T-helper 17 cell (primary cell): Measurements from ENCODE around the gene PIPOX. TPM values are rescaled to one million over a fixed set of nuclear protein-coding genes. Genes with fewer than 3 reads are reported as not detected.

Experiments
- ATAC-seq: fragments of 150-1000 bp; cut with Tn5 transposase; 2 replicates; pipeline ENCODE4 v1.10.0; 2021; ENCODE audit warnings: mild to moderate bottlenecking, moderate library complexity
- DNase-seq, 3 donors: peaks; one replicate each; pipeline versions ENCODE4 v3.0.0 to v3.0.0-alpha.2; 2020 to 2021
- H3K9me3 ChIP-seq: one replicate; pipeline ENCODE4 v1.7.0; 2013; ENCODE audit warnings: low read length, mild to moderate bottlenecking; ENCODE audit not compliant: control insufficient read depth, poor library complexity, severe bottlenecking
- H3K27ac Mint-ChIP-seq: one replicate; pipeline ENCODE4 v1.8.0; 2022; ENCODE audit warnings: mild to moderate bottlenecking, moderate library complexity, mixed read lengths
- H3K27me3 Mint-ChIP-seq: one replicate; pipeline ENCODE4 v1.8.0; 2022; ENCODE audit warnings: mixed read lengths
- H3K36me3 Mint-ChIP-seq: one replicate; pipeline ENCODE4 v1.8.0; 2022; ENCODE audit warnings: low read depth, mixed read lengths
- H3K4me1 Mint-ChIP-seq: one replicate; pipeline ENCODE4 v1.8.0; 2022; ENCODE audit warnings: mild to moderate bottlenecking, mixed read lengths
- H3K4me3 Mint-ChIP-seq: one replicate; pipeline ENCODE4 v1.8.0; 2022; ENCODE audit warnings: mild to moderate bottlenecking, moderate library complexity, mixed read lengths
- total RNA-seq, 4 donors: library from RNA in 2 of 4; stranded (reverse) in 2 of 4; gene quantifications; one replicate each; pipeline ENCODE4 v1.2.3 and lab custom pipeline; 2022 to 2026

The PIPOX gene
- total RNA-seq, 2 donors from 2014 or later: 2.2 to 2.5 TPM

DNA sequence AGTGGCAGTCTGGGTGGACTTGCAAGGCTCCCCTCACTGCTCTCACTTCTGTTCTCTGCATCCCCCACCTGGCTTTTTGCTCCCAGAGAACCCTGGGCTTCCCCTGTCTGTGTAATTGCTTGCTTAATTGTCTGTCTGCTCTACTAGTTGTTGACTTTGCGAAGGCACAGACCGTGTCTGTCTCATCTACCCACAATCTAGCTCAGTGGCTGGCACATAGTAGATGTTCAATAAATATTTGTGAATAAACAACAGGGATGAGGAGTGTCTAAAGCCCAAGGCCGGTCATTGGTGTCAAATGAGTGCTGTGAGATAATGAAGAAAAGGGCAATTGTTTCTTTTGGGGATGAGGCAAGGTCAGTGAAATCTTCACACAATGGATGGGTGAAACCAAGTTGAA, 34.4 kb upstream of the PIPOX start:
- ATAC-seq (no peak), DNase-seq (no peak)
- Mint-ChIP-seq H3K4me1 (no peaks in the 10 kb centered on the region), H3K27ac (no peak overlapping the region), H3K27me3 (peaks cover 74% of the 10 kb centered on the region), H3K4me3 (no peak overlapping the region), H3K36me3 (peaks cover 9% of the 10 kb centered on the region)
- no peaks in the 10 kb centered on the region for H3K9me3 ChIP-seq

- ATAC-seq: no peak
- no peak overlapping the region for H3K4me3 Mint-ChIP-seq
- no peaks in the 10 kb centered on the region for H3K9me3 ChIP-seq
- H3K27ac Mint-ChIP-seq: no peak overlapping the region
- peaks cover 8% of the 10 kb centered on the region for H3K36me3 Mint-ChIP-seq
- H3K4me1 Mint-ChIP-seq: no peaks in the 10 kb centered on the region
- peaks cover 68% of the 10 kb centered on the region for H3K27me3 Mint-ChIP-seq
- DNase-seq: no peak
Measured at GRCh38 chr17:29010129-29010528, 32.8 kb upstream of the PIPOX start.

DNA sequence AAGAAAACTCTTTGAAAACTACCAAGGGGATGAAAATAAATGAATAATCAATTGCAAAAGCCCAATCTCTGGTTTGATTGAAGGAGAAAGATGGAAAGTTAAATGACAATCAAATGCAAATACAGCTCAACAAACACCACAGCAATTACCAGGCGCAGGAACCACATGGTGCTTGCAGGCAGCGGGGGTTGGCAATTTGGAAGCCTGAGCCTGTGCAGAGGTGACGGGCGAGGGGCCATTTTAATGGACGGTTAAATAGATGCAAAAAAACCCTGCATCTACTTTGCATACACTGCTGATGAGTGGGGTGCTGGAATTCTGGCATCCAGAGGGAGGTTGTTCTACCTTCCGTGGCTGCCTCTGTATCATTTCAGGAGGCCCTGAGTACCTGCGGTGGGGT, 32.4 kb upstream of the PIPOX start:
- ATAC-seq (no peak), DNase-seq (no peak)
- H3K27ac Mint-ChIP-seq: no peak overlapping the region
- H3K9me3 ChIP-seq: no peaks in the 10 kb centered on the region
- no peak overlapping the region for H3K4me3 Mint-ChIP-seq
- peaks cover 68% of the 10 kb centered on the region for H3K27me3 Mint-ChIP-seq
- peaks cover 8% of the 10 kb centered on the region for H3K36me3 Mint-ChIP-seq
- H3K4me1 Mint-ChIP-seq: no peaks in the 10 kb centered on the region

- ATAC-seq: no peak
- Mint-ChIP-seq H3K4me1 (no peaks in the 10 kb centered on the region), H3K36me3 (peaks cover 6% of the 10 kb centered on the region), H3K27ac (no peak overlapping the region), H3K27me3 (peaks cover 72% of the 10 kb centered on the region), H3K4me3 (no peak overlapping the region)
- no peaks in the 10 kb centered on the region for H3K9me3 ChIP-seq
- DNase-seq: no peak
Measured at GRCh38 chr17:29012535-29012934, 30.4 kb upstream of the PIPOX start.

- H3K36me3 Mint-ChIP-seq: peaks cover 2% of the 10 kb centered on the region
- no peak overlapping the region for H3K27ac Mint-ChIP-seq
- peaks cover 72% of the 10 kb centered on the region for H3K27me3 Mint-ChIP-seq
- no peak for ATAC-seq
- no peak overlapping the region for H3K4me3 Mint-ChIP-seq
- DNase-seq: no peak
- H3K9me3 ChIP-seq: no peaks in the 10 kb centered on the region
- H3K4me1 Mint-ChIP-seq: peaks cover 7% of the 10 kb centered on the region
Measured at GRCh38 chr17:29014716-29015115, 28.2 kb upstream of the PIPOX start.

DNA sequence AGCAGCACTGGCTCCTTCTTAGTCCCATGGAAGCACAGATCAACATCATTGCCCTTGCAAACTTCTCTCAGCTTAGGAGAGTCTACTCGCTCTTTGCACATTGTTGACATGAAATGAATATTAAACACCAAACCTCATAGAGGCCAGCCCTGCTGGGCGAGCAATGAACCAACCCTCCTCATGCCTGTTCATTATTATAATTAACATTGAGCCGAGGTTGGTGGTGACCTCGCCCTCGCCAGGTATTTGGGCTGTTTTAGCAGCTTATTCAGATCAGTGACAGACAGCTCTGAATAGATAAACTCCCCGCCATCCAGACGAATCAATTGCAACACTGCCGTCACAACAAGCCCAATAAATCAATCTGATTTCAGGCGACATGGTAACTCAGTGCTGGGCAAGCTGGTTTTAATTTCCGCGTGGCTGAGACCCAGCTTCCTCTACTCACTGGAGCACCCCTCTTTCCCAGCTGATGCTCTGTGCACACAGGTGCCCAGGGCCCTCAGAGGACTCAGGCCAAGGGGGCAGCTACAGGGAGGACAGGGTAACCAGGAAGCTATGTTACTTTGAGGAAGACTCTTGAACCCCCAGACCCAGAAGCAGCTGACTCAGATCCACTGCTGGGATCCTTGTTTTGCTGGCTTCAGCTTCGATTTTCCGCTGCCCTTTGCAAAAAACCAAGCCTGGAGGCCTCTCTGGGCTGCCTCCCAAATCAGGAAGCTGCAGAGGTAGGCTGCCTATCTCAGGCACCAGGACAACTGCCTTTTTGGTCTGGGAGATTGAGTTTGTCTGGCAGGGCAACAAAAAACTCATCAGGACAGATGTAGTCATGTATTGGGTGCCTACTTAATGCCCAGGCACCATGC, 26.4 kb upstream of the PIPOX start:
- H3K27ac Mint-ChIP-seq: no peak overlapping the region
- H3K4me3 Mint-ChIP-seq: no peak overlapping the region
- H3K36me3 Mint-ChIP-seq: peaks cover 6% of the 10 kb centered on the region
- H3K4me1 Mint-ChIP-seq: peaks cover 10% of the 10 kb centered on the region
- no peak for DNase-seq
- H3K9me3 ChIP-seq: no peaks in the 10 kb centered on the region
- peaks cover 65% of the 10 kb centered on the region for H3K27me3 Mint-ChIP-seq
- ATAC-seq: no peak

DNA sequence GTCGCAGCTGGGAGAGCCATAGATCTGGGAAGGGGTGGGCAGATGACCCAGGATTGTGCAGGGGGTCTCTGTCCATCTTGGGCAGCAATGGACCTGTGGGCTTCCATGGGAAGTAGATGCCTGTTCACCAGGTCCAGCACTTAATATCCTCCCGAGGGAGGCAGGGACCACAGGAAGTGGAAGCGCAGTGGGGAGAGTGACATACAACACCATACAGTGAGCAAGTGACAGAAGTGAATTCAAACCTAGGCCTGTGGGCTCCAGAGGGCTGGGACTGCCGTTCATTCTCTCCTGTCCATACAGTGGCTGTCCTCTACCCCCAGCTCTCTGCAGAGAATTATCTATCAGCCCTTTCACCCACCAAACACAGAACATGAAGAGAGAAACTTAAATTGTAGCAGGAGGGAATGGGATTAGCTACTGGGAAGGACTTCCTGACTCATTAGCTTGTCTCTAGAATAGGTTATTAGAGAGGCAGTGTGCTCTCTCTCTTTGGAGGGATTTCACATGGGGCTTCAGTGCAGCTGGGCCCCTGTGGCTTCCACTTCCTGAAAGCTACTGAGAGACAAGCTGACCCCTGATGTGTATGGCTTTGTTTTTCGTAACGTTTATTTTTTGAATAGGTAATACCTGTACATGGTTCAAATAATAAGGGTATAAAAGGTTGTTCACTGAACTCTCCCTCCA, 24.0 kb upstream of the PIPOX start:
- H3K4me3 Mint-ChIP-seq: no peak overlapping the region
- ATAC-seq: no peak
- DNase-seq: no peak
- peaks cover 7% of the 10 kb centered on the region for H3K36me3 Mint-ChIP-seq
- H3K4me1 Mint-ChIP-seq: peaks cover 10% of the 10 kb centered on the region
- peaks cover 75% of the 10 kb centered on the region for H3K27me3 Mint-ChIP-seq
- no peaks in the 10 kb centered on the region for H3K9me3 ChIP-seq
- no peak overlapping the region for H3K27ac Mint-ChIP-seq

GRCh38 chr17:29019475-29020181, 23.3 kb upstream of the PIPOX start:
- peaks cover 7% of the 10 kb centered on the region for H3K36me3 Mint-ChIP-seq
- DNase-seq (no peak), ATAC-seq (no peak)
- no peak overlapping the region for H3K27ac Mint-ChIP-seq
- peak overlapping the region; percentile 12 for H3K4me3 Mint-ChIP-seq
- no peaks in the 10 kb centered on the region for H3K9me3 ChIP-seq
- H3K4me1 Mint-ChIP-seq: peaks cover 10% of the 10 kb centered on the region
- H3K27me3 Mint-ChIP-seq: peaks cover 78% of the 10 kb centered on the region

DNA sequence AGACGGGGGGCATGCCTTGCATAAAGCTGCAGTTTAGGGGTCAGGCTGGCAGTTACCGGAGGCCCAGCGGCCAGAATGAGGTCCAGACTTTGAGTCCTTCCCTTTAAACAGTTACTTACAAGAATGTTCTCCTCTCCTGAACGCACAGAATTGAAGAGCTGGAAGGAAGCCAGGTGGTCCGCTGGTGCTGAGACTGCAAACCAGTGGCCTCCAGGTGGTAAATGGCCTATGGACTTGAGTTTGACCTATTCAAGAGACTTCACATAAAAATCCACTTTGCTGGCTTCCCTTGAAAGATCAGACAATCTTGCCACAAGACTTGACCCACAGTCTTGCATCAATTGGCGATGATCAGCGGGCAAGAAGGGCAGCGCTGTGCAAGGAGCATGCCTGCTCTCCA, 22.4 kb upstream of the PIPOX start:
- Mint-ChIP-seq H3K4me1 (peaks cover 10% of the 10 kb centered on the region), H3K4me3 (no peak overlapping the region), H3K27me3 (peaks cover 78% of the 10 kb centered on the region), H3K36me3 (peaks cover 7% of the 10 kb centered on the region), H3K27ac (no peak overlapping the region)
- ATAC-seq (no peak), DNase-seq (no peak)
- no peaks in the 10 kb centered on the region for H3K9me3 ChIP-seq

- no peak for DNase-seq
- peak overlapping the region; percentile 39 for H3K4me3 Mint-ChIP-seq
- H3K36me3 Mint-ChIP-seq: peaks cover 7% of the 10 kb centered on the region
- H3K27ac Mint-ChIP-seq: no peak overlapping the region
- peaks cover 10% of the 10 kb centered on the region for H3K4me1 Mint-ChIP-seq
- peaks cover 81% of the 10 kb centered on the region for H3K27me3 Mint-ChIP-seq
- no peaks in the 10 kb centered on the region for H3K9me3 ChIP-seq
- ATAC-seq: no peak
Measured at GRCh38 chr17:29021226-29021625, 21.7 kb upstream of the PIPOX start.

- H3K36me3 Mint-ChIP-seq: peaks cover 7% of the 10 kb centered on the region
- DNase-seq: no peak
- H3K4me1 Mint-ChIP-seq: peaks cover 12% of the 10 kb centered on the region
- ATAC-seq: no peak
- H3K27ac Mint-ChIP-seq: no peak overlapping the region
- no peak overlapping the region for H3K4me3 Mint-ChIP-seq
- peaks cover 80% of the 10 kb centered on the region for H3K27me3 Mint-ChIP-seq
- H3K9me3 ChIP-seq: no peaks in the 10 kb centered on the region
Measured at GRCh38 chr17:29022074-29022473, 20.9 kb upstream of the PIPOX start.

GRCh38 chr17:29024316-29024952, 18.5 kb upstream of the PIPOX start:
- H3K36me3 Mint-ChIP-seq: peaks cover 7% of the 10 kb centered on the region
- H3K9me3 ChIP-seq: no peaks in the 10 kb centered on the region
- peaks cover 7% of the 10 kb centered on the region for H3K4me1 Mint-ChIP-seq
- DNase-seq (no peak), ATAC-seq (no peak)
- no peak overlapping the region for H3K4me3 Mint-ChIP-seq
- no peak overlapping the region for H3K27ac Mint-ChIP-seq
- H3K27me3 Mint-ChIP-seq: peaks cover 78% of the 10 kb centered on the region

- H3K4me1 Mint-ChIP-seq: peaks cover 2% of the 10 kb centered on the region
- peaks cover 57% of the 10 kb centered on the region for H3K27me3 Mint-ChIP-seq
- H3K9me3 ChIP-seq: no peaks in the 10 kb centered on the region
- ATAC-seq (no peak), DNase-seq (no peak)
- no peaks in the 10 kb centered on the region for H3K36me3 Mint-ChIP-seq
- H3K4me3 Mint-ChIP-seq: no peak overlapping the region
- no peak overlapping the region for H3K27ac Mint-ChIP-seq
Measured at GRCh38 chr17:29031488-29031887, 11.5 kb upstream of the PIPOX start.
